Upper lobe of left lung (tissue), 4 donors: ENCODE results near the gene RCL1.

Experiments used
- CTCF ChIP-seq, 6 experiments: fragments of 450-650 bp in 4 of 6; fragments of 200-600 bp in 2 of 6; sonication (generic) in 2 of 6; IDR thresholded peaks; one replicate each; pipeline ENCODE4 v1.5.1; 2016 to 2019; ENCODE audit warnings: antibody characterized with exemption in 6 of 6
- EP300 ChIP-seq, 4 donors: sonication (generic); formaldehyde crosslinking; IDR thresholded peaks; one replicate each; pipeline ENCODE4 v1.5.1; 2017; ENCODE audit warnings: antibody characterized with exemption in 4 of 4, control low read depth in 2 of 4
- POLR2A ChIP-seq, 4 donors: fragments of 450-650 bp; IDR thresholded peaks; one replicate each; pipeline ENCODE4 v1.5.1; 2016 to 2017; ENCODE audit warnings: antibody characterized with exemption in 4 of 4, mild to moderate bottlenecking in 2 of 4
- POLR2AphosphoS5 ChIP-seq, 2 donors: sonication (generic); formaldehyde crosslinking; IDR thresholded peaks; one replicate each; pipeline ENCODE4 v1.5.1; 2017; ENCODE audit warnings: antibody characterized with exemption in 2 of 2

GRCh38 chr9:4890929-4891328 lies 98.2 kb downstream of the RCL1 start:
- no peak for TF ChIP-seq CTCF (IDR thresholded peaks at IDR 0.05)
- TF ChIP-seq POLR2AphosphoS5 (IDR thresholded peaks at IDR 0.05), result no peak
- TF ChIP-seq EP300 (IDR thresholded peaks at IDR 0.05), result no peak
- no peak for TF ChIP-seq POLR2A (IDR thresholded peaks at IDR 0.05)
